PC-9 (cell line): Measurements from ENCODE around the gene CXCL17. TPM values are rescaled to one million over a fixed set of nuclear protein-coding genes. Genes with fewer than 3 reads are reported as not detected.
A peak's percentile ranks its signal among the peaks of the same experiment; 100 is the strongest.

ENCODE experiments used
- BruUV-seq: library from RNA; stranded (reverse); fragments of 400-500 nt; replicated peaks from 2 replicates; lab custom pipeline; 2021; lab: Mats Ljungman, UMichigan
- CTCF ChIA-PET: fragments of 300-600 bp; sonication (Branson Sonifier 250); formaldehyde crosslinking; loops from one replicate; lab custom pipeline; 2022; ENCODE audit warnings: antibody characterized with exemption; lab: Charles Lee
- POLR2A ChIA-PET: fragments of 300-600 bp; sonication (Branson Sonifier 250); formaldehyde crosslinking; loops from one replicate; lab custom pipeline; 2022; ENCODE audit warnings: antibody characterized with exemption; ENCODE audit not compliant: unreplicated experiment; lab: Charles Lee
- DNase-seq, 2 experiments: peaks; one replicate each; pipeline versions ENCODE4 v3.0.0 to v3.0.0-alpha.2; 2015 to 2022; ENCODE audit warnings: mixed read lengths in 1 of 2
- H2AFZ ChIP-seq: fragments of 200-600 bp; sonication (generic); 2 replicates; pipeline ENCODE4 v1.8.1; 2017; ENCODE audit warnings: antibody characterized with exemption
- H3F3A ChIP-seq: fragments of 200-600 bp; sonication (generic); 2 replicates; pipeline ENCODE4 v1.8.1; 2017; ENCODE audit warnings: antibody characterized with exemption, mild to moderate bottlenecking, low read depth; ENCODE audit not compliant: insufficient read depth
- H3K27ac ChIP-seq: fragments of 200-600 bp; sonication (generic); 2 replicates; pipeline ENCODE4 v1.6.1; 2016; ENCODE audit warnings: mixed run types
- H3K27me3 ChIP-seq: fragments of 200-600 bp; sonication (generic); 2 replicates; pipeline ENCODE4 v1.6.1; 2016; ENCODE audit warnings: low read depth, mixed run types; ENCODE audit not compliant: insufficient read depth
- H3K36me3 ChIP-seq: fragments of 200-600 bp; sonication (generic); 2 replicates; pipeline ENCODE4 v1.6.1; 2016; ENCODE audit warnings: low read depth, mixed run types
- H3K4me1 ChIP-seq: fragments of 200-600 bp; sonication (generic); replicated peaks from 2 replicates; pipeline ENCODE4 v1.6.1; 2016; ENCODE audit warnings: mixed run types; ENCODE audit not compliant: insufficient read depth
- H3K4me2 ChIP-seq: fragments of 200-600 bp; sonication (generic); 2 replicates; pipeline ENCODE4 v1.6.1; 2017; ENCODE audit warnings: mixed run types
- H3K4me3 ChIP-seq: fragments of 200-600 bp; sonication (generic); 2 replicates; pipeline ENCODE4 v1.6.1; 2016; ENCODE audit warnings: mixed run types
- H3K79me2 ChIP-seq: fragments of 200-600 bp; sonication (generic); 2 replicates; pipeline ENCODE4 v1.6.1; 2017; ENCODE audit warnings: low read depth, mixed run types
- H3K9me2 ChIP-seq: fragments of 200-600 bp; sonication (generic); 2 replicates; pipeline ENCODE4 v1.8.1; 2017; ENCODE audit warnings: mild to moderate bottlenecking; ENCODE audit not compliant: insufficient read depth
- H3K9me3 ChIP-seq: fragments of 200-600 bp; sonication (generic); 2 replicates; pipeline ENCODE4 v1.8.1; 2016; ENCODE audit warnings: low read depth; ENCODE audit not compliant: insufficient read depth
- H4K20me1 ChIP-seq: fragments of 200-600 bp; sonication (generic); 2 replicates; pipeline ENCODE4 v1.8.1; 2017; ENCODE audit not compliant: insufficient read depth
- CTCF ChIP-seq: fragments of 200-600 bp; sonication (generic); conservative IDR thresholded peaks from 2 replicates; pipeline ENCODE4 v1.6.1; 2017; ENCODE audit warnings: mixed run types, antibody characterized with exemption, mild to moderate bottlenecking, moderate library complexity
- EZH2 ChIP-seq: fragments of 200-600 bp; sonication (generic); IDR thresholded peaks from 2 replicates; pipeline ENCODE4 v1.8.0; 2017; ENCODE audit warnings: antibody characterized with exemption, low read depth
- intact Hi-C: fragments of 100-400 bp; cut with micrococcal nuclease; formaldehyde crosslinking; loops from one replicate; pipeline ENCODE4 v1.10.0; 2022; ENCODE audit not compliant: unreplicated experiment
- total RNA-seq: library from RNA; stranded (reverse); gene quantifications from 2 replicates; pipeline ENCODE4 v1.2.3, GENCODE V29; 2021

Gene CXCL17
- total RNA-seq, 1 experiment from 2014 or later: 0.41 TPM

- no peak for TF ChIP-seq EZH2
- no peak for TF ChIP-seq CTCF
- no peaks in the 10 kb centered on the region for H3K27me3 ChIP-seq
- TSS peak; percentile 93 for BruUV-seq
- peak overlapping the region; percentile 71 for H3K4me3 ChIP-seq
- no peaks in the 10 kb centered on the region for H3K9me3 ChIP-seq
- no peaks in the 10 kb centered on the region for H3K9me2 ChIP-seq
- peak overlapping the region; percentile 86 for H3K27ac ChIP-seq
- CTCF ChIA-PET: interaction anchor here (0.6 to 0.7 kb wide), 3 partner anchors 52 to 154 kb away, joined by 3 to 7 read pairs (median 4); partner anchors contain the start of genes CIC and GSK3A
- peak overlapping the region; percentile 88 for H2AFZ ChIP-seq
- peaks cover 22% of the 10 kb centered on the region; the same call in 1 of the 2 replicates for H3F3A ChIP-seq
- H3K4me1 ChIP-seq: peaks cover 34% of the 10 kb centered on the region
- H4K20me1 ChIP-seq: no peaks in the 10 kb centered on the region
- peak; percentile 99 to 100 for DNase-seq
- POLR2A ChIA-PET: interaction anchor here (0.5 to 1.1 kb wide), 11 partner anchors 10 to 1446 kb away, joined by 3 to 8 read pairs (median 5); partner anchors contain the start of gene PSG8
- peak overlapping the region; percentile 93 for H3K4me2 ChIP-seq
- H3K36me3 ChIP-seq: no peaks in the 10 kb centered on the region
- intact Hi-C loops: loop anchor here (2.0 kb wide), 2 partner anchors 72 to 154 kb away; partner anchors contain the start of genes GSK3A and MEGF8
- peaks cover 12% of the 10 kb centered on the region for H3K79me2 ChIP-seq
Observed at GRCh38 chr19:42396381-42397262, 46.1 kb downstream of the CXCL17 start.

GRCh38 chr19:42394751-42395150 is 48.0 kb downstream of the CXCL17 start:
- Histone ChIP-seq H3K9me2 (no peaks in the 10 kb centered on the region), H3K4me1 (peaks cover 42% of the 10 kb centered on the region), H4K20me1 (no peaks in the 10 kb centered on the region), H3K36me3 (no peaks in the 10 kb centered on the region), H3K4me2 (no peak overlapping the region), H3K79me2 (peaks cover 12% of the 10 kb centered on the region), H3K27me3 (peaks cover 3% of the 10 kb centered on the region; the same call in 1 of the 2 replicates), H3K27ac (no peak overlapping the region), H3K9me3 (no peaks in the 10 kb centered on the region), H3K4me3 (no peak overlapping the region), H3F3A (peaks cover 20% of the 10 kb centered on the region; the same call in 1 of the 2 replicates), H2AFZ (no peak overlapping the region)
- no peak for DNase-seq
- BruUV-seq: no TSS peak
- ChIA-PET CTCF (no interaction called here), POLR2A (no interaction called here)
- intact Hi-C loops: no loop called here
- TF ChIP-seq EZH2: no peak
- no peak for TF ChIP-seq CTCF

- Histone ChIP-seq H2AFZ (no peak overlapping the region), H3K27ac (no peak overlapping the region), H3K79me2 (no peaks in the 10 kb centered on the region), H3K9me2 (no peaks in the 10 kb centered on the region), H3K4me1 (peaks cover 33% of the 10 kb centered on the region), H3K4me3 (no peak overlapping the region), H3K4me2 (0 out of 2 replicates have a peak overlapping the region, but pooled peaks have one; percentile 19), H3K36me3 (no peaks in the 10 kb centered on the region), H3K27me3 (peaks cover 5% of the 10 kb centered on the region; the same call in 1 of the 2 replicates), H4K20me1 (no peaks in the 10 kb centered on the region), H3F3A (peaks cover 16% of the 10 kb centered on the region; the same call in 1 of the 2 replicates), H3K9me3 (no peaks in the 10 kb centered on the region)
- TF ChIP-seq EZH2 (no peak), CTCF (no peak)
- ChIA-PET CTCF (no interaction called here), POLR2A (no interaction called here)
- DNase-seq: no peak
- intact Hi-C loops: no loop called here
- BruUV-seq: no TSS peak
Observed at GRCh38 chr19:42392165-42392564, 50.6 kb downstream of the CXCL17 start.
